T-helper 2 cell treated with Interferon-gamma antibody and Interleukin-4, amounts not matched to agents 100 ng/mL and 5 ng/mL, for 36 hours (primary cell): Measurements from ENCODE around the gene SLC25A17. TPM values are rescaled to one million over a fixed set of nuclear protein-coding genes. Genes with fewer than 3 reads are reported as not detected.
"Not testable (repeated sequence)": the region's sequence is repeated elsewhere in the genome, so short reads cannot be mapped to it uniquely, and the experiment has no call there.

ENCODE experiments used
- intact Hi-C: fragments of 100-400 bp; cut with micrococcal nuclease; formaldehyde crosslinking; loops from one replicate; pipeline ENCODE4 v1.15.1; 2023
- total RNA-seq: library from RNA; stranded (reverse); gene quantifications from 2 replicates; pipeline ENCODE4 v1.2.3, GENCODE V29; 2022

Gene SLC25A17
- total RNA-seq, 1 donor from 2014 or later, result 21.6 TPM

- intact Hi-C loops, result loop anchor here (1.0 to 5.0 kb wide), 5 partner anchors 37 to 273 kb away; partner anchors contain the start of genes EP300, MRTFA, RBX1 and ST13
Measured at GRCh38 chr22:40819599-40820140, 524 bp upstream of the SLC25A17 start.

GRCh38 chr22:40818192-40818746, 877 bp downstream of the SLC25A17 start:
- intact Hi-C loops, result loop anchor here (2.0 to 5.0 kb wide), 3 partner anchors 133 to 274 kb away; partner anchors contain the start of genes EP300, MRTFA and RBX1

- intact Hi-C loops, result loop anchor here (2.0 to 5.0 kb wide), 3 partner anchors 133 to 275 kb away; partner anchors contain the start of genes EP300, MRTFA and RBX1
Measured at GRCh38 chr22:40817737-40818136, 1.4 kb downstream of the SLC25A17 start.

- intact Hi-C loops, result no loop called here
Measured at GRCh38 chr22:40813912-40814315, 5.2 kb downstream of the SLC25A17 start.

- intact Hi-C loops, result no loop called here
Measured at GRCh38 chr22:40808018-40808841, 10.9 kb downstream of the SLC25A17 start.

GRCh38 chr22:40806711-40807110, 12.4 kb downstream of the SLC25A17 start:
- intact Hi-C loops, result no loop called here

GRCh38 chr22:40805699-40806203, 13.4 kb downstream of the SLC25A17 start:
- intact Hi-C loops, result no loop called here

- intact Hi-C loops, result no loop called here
Measured at GRCh38 chr22:40805239-40805638, 13.9 kb downstream of the SLC25A17 start.

- intact Hi-C loops, result no loop called here
Measured at GRCh38 chr22:40803321-40803720, 15.8 kb downstream of the SLC25A17 start.

GRCh38 chr22:40799008-40799407, 20.1 kb downstream of the SLC25A17 start:
- intact Hi-C loops, result no loop called here

GRCh38 chr22:40797427-40797826, 21.7 kb downstream of the SLC25A17 start:
- intact Hi-C loops, result no loop called here

- intact Hi-C loops, result no loop called here
Measured at GRCh38 chr22:40792451-40792850, 26.7 kb downstream of the SLC25A17 start.

- intact Hi-C loops, result no loop called here
Measured at GRCh38 chr22:40791241-40791640, 27.9 kb downstream of the SLC25A17 start.

GRCh38 chr22:40789131-40789530, 30.0 kb downstream of the SLC25A17 start:
- intact Hi-C loops, result no loop called here

- intact Hi-C loops, result no loop called here
Measured at GRCh38 chr22:40782521-40782920, 36.6 kb downstream of the SLC25A17 start.

- intact Hi-C loops, result not testable (repeated sequence)
Measured at GRCh38 chr22:40781749-40782148, 37.4 kb downstream of the SLC25A17 start.

- intact Hi-C loops, result no loop called here
Measured at GRCh38 chr22:40769761-40770160, 49.4 kb downstream of the SLC25A17 start.

GRCh38 chr22:40768206-40768605, 50.9 kb downstream of the SLC25A17 start:
- intact Hi-C loops, result no loop called here

- intact Hi-C loops, result no loop called here
Measured at GRCh38 chr22:40766956-40767355, 52.2 kb downstream of the SLC25A17 start.

- intact Hi-C loops, result no loop called here
Measured at GRCh38 chr22:40764763-40765441, 54.2 kb downstream of the SLC25A17 start.

GRCh38 chr22:40759294-40759840, 59.8 kb downstream of the SLC25A17 start:
- intact Hi-C loops, result no loop called here
